ENCODE results near the gene PCSK7. TPM values are rescaled to one million over a fixed set of nuclear protein-coding genes. Genes with fewer than 3 reads are reported as not detected.

PCSK7 gene
- total RNA-seq, 1 donor from 2014 or later = 63.8 TPM

DNA sequence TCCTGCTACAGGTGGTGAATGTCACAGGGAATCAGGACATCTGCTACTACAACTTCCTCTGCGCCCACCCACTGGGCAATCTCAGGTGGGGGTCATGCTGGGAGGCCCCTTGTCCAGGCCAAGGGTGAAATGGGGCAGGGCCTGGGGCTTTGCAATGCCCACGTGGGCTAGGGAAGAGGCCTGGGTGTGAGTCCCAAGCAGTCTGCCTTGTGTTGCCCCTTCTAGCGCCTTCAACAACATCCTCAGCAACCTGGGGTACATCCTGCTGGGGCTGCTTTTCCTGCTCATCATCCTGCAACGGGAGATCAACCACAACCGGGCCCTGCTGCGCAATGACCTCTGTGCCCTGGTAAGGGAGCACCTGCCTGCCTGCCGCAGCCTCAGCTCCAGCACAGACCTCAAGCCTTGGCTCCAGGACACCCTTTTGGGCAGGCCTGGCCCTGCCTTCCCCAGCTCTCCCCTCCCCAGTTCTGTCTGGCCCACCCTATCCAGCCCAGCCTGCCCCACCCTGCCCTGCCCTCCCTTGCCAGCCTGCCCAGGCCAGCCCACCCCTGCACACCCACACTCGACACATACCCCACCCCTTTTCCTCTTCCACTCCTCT lies 41.8 kb downstream of the PCSK7 start:
- TF ChIP-seq POLR2A (IDR thresholded peaks at IDR 0.05) = no peak
- Histone ChIP-seq H3K36me3 (peaks cover 2 to 56% of the 10 kb centered on the region in 2 donors), H3K4me1 (no peaks in the 10 kb centered on the region), H3K9me3 (no peaks in the 10 kb centered on the region), H3K4me3 (no peak overlapping the region), H3K27ac (no peak overlapping the region), H3K27me3 (no peaks in the 10 kb centered on the region)
- intact Hi-C loops (cut with DNase I) = no loop called here
- DNase-seq (ENCODE audit: extremely low spot score in 2 of 2) = no peak

DNA sequence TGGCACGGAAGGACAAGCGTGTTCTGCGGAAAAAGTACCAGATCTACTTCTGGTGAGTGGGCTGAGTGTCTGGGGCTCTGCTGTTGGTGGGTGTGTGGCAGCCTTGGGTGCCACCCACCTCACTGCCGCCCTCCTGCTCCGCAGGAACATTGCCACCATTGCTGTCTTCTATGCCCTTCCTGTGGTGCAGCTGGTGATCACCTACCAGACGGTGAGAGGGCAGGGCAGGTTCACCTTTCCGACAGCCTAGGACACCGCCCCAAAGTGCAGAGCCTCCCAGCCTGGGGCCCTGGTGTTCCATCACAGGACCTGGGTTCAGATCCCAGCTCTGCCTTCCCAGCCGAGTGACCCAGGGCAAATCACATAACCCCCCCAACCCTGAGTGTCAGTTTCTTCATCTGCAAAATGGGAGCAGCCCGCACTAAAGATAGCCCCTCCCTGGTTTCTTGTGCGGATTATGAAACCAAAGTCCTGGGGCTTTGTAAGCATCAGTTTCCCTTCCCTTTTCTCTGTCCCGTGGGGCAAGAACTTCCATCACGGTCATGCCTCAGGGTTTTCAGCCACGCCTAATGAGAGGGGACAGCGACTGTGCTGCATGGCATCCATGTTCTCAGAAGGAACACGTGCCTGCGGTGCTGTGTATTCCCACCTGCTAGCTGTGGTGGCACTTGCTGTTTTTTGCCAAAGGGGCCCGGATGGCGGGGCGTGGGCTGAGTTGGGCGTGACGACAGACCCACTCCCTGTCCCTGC lies 42.5 kb downstream of the PCSK7 start:
- Histone ChIP-seq H3K27me3 (no peaks in the 10 kb centered on the region), H3K4me1 (no peaks in the 10 kb centered on the region), H3K9me3 (no peaks in the 10 kb centered on the region), H3K4me3 (no peak overlapping the region), H3K27ac (no peak overlapping the region), H3K36me3 (peaks cover 2 to 56% of the 10 kb centered on the region in 2 donors)
- intact Hi-C loops (cut with DNase I) = no loop called here
- DNase-seq (ENCODE audit: extremely low spot score in 2 of 2) = no peak
- TF ChIP-seq POLR2AphosphoS5 (IDR thresholded peaks at IDR 0.05; ENCODE audit: insufficient read depth in 1 of 2, low read depth in 1 of 2) = no peak
- TF ChIP-seq, protein P1, sequence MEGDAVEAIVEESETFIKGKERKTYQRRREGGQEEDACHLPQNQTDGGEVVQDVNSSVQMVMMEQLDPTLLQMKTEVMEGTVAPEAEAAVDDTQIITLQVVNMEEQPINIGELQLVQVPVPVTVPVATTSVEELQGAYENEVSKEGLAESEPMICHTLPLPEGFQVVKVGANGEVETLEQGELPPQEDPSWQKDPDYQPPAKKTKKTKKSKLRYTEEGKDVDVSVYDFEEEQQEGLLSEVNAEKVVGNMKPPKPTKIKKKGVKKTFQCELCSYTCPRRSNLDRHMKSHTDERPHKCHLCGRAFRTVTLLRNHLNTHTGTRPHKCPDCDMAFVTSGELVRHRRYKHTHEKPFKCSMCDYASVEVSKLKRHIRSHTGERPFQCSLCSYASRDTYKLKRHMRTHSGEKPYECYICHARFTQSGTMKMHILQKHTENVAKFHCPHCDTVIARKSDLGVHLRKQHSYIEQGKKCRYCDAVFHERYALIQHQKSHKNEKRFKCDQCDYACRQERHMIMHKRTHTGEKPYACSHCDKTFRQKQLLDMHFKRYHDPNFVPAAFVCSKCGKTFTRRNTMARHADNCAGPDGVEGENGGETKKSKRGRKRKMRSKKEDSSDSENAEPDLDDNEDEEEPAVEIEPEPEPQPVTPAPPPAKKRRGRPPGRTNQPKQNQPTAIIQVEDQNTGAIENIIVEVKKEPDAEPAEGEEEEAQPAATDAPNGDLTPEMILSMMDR (IDR thresholded peaks at IDR 0.05) = no peak
- TF ChIP-seq POLR2A (IDR thresholded peaks at IDR 0.05) = no peak

DNA sequence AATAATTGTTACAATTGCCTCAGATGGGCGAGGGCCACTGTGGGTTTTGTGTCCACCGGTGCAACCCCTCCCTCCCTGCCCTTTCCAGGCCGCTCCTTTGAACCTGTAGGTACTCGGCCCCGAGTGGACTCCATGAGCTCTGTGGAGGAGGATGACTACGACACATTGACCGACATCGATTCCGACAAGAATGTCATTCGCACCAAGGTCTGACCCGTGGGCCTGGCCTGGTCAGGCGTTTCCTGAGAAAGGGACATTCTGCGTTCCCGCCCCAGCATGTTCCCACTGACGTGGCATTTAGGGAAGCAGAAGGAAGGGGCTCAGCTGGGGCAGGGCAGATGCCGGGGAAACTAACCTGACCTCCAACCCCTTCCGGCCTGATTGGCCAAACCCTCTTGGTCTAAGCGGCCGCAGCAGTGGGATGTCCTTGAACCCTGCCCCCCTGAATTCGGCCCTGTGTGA lies 43.2 kb downstream of the PCSK7 start:
- TF ChIP-seq POLR2A (IDR thresholded peaks at IDR 0.05) (no peak), POLR2AphosphoS5 (IDR thresholded peaks at IDR 0.05; ENCODE audit: insufficient read depth in 1 of 2, low read depth in 1 of 2) (no peak)
- TF ChIP-seq, protein P1 (IDR thresholded peaks at IDR 0.05) = no peak
- Histone ChIP-seq H3K9me3 (no peaks in the 10 kb centered on the region), H3K27me3 (no peaks in the 10 kb centered on the region), H3K36me3 (peaks cover 2 to 55% of the 10 kb centered on the region in 2 donors), H3K4me1 (no peaks in the 10 kb centered on the region), H3K27ac (no peak overlapping the region), H3K4me3 (no peak overlapping the region)
- DNase-seq (ENCODE audit: extremely low spot score in 2 of 2) = no peak
- intact Hi-C loops (cut with DNase I) = no loop called here

DNA sequence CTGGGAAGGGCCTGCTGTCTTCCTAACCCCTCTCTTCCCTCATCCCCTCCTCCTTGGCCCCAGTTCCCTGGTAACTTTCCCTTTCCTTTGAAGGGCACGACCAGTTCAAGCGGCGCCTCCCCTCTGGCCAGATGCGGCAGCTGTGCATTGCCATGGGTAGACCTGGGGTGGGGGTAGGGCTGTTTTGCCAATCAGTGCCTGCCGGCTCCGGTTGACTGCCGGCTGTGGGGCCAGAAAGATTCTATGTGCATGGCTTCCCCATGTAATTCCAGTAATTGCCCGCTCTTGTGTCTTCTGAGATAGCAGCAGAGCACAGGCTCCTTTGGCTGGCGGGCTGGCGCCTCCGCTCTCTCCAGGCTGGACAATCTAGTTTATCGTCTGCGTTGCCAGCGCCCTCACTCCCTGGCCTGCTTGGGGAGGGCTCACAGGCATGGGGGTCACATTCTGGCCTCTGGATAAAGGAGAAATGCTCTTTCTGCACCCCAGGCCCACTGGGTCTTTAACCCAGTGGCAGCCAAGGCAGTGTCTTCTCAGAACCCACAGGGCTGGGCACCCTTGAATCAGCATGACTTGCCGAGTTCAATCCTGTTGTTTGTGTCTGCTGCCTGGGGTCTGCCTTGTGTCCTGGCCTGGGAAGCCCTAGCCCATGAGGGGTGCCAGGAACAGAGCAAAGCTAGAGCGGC lies 43.9 kb downstream of the PCSK7 start:
- H3K27ac ChIP-seq = no peak overlapping the region
- intact Hi-C loops (cut with DNase I) = no loop called here
- DNase-seq (ENCODE audit: extremely low spot score in 2 of 2) = no peak

DNA sequence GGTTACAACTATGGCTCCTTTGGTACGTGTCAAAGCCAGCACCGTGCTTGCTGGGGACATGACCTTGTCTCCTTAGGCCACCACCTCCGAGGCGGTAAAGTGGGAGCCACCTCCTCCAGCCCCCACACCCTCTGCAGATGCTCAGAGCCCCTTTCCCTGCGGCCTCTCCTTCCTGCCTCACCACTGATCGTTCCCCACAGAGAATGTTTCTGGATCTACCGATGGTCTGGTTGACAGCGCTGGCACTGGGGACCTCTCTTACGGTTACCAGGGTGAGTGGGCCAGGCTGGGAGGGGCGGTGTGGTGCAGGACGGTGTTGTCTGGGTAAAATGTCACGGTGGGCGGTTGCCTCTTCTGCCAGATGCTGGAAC lies 44.5 kb downstream of the PCSK7 start:
- H3K36me3 ChIP-seq = peaks cover 2 to 55% of the 10 kb centered on the region in 2 donors
- TF ChIP-seq POLR2AphosphoS5 (IDR thresholded peaks at IDR 0.05; ENCODE audit: insufficient read depth in 1 of 2, low read depth in 1 of 2) (no peak), POLR2A (IDR thresholded peaks at IDR 0.05) (no peak)
- TF ChIP-seq, protein P1 (IDR thresholded peaks at IDR 0.05) = no peak
- H3K4me1 ChIP-seq = no peaks in the 10 kb centered on the region
- no peak overlapping the region for H3K4me3 ChIP-seq
- no peaks in the 10 kb centered on the region for H3K27me3 ChIP-seq
- intact Hi-C loops (cut with DNase I) = no loop called here
- DNase-seq (ENCODE audit: extremely low spot score in 2 of 2) = no peak
- H3K27ac ChIP-seq = no peak overlapping the region
- no peaks in the 10 kb centered on the region for H3K9me3 ChIP-seq

More for the DNA sequence above, 43.9 kb downstream of the PCSK7 start:
- TF ChIP-seq, protein P1 (IDR thresholded peaks at IDR 0.05) = no peak
- TF ChIP-seq POLR2AphosphoS5 (IDR thresholded peaks at IDR 0.05; ENCODE audit: insufficient read depth in 1 of 2, low read depth in 1 of 2) (no peak), POLR2A (IDR thresholded peaks at IDR 0.05) (no peak)
- H3K27me3 ChIP-seq = no peaks in the 10 kb centered on the region
- peaks cover 2 to 53% of the 10 kb centered on the region in 2 donors for H3K36me3 ChIP-seq
- H3K4me3 ChIP-seq = no peak overlapping the region
- no peaks in the 10 kb centered on the region for H3K9me3 ChIP-seq
- H3K4me1 ChIP-seq = no peaks in the 10 kb centered on the region
